Gastroesophageal sphincter (tissue), 3 donors: ENCODE data around the gene NDUFS6.

Experiments
- EP300 ChIP-seq: sonication (generic); formaldehyde crosslinking; IDR thresholded peaks from one replicate; pipeline ENCODE4 v1.6.1; 2017; ENCODE audit warnings: antibody characterized with exemption, mild to moderate bottlenecking
- POLR2A ChIP-seq, 2 donors: fragments of 450-650 bp; IDR thresholded peaks; one replicate each; pipeline ENCODE4 v1.6.1; 2017; ENCODE audit warnings: antibody characterized with exemption in 2 of 2, mild to moderate bottlenecking in 2 of 2, moderate library complexity in 1 of 2
- POLR2AphosphoS5 ChIP-seq: sonication (generic); formaldehyde crosslinking; IDR thresholded peaks from one replicate; pipeline ENCODE4 v1.6.1; 2017; ENCODE audit warnings: antibody characterized with exemption
- TF ChIP-seq, protein P1 (sequence below), 4 experiments: fragments of 200-600 bp in 2 of 4; fragments of 450-650 bp in 2 of 4; sonication (generic) in 1 of 4; IDR thresholded peaks; one replicate each; pipeline ENCODE4 v1.5.1; 2017 to 2019; ENCODE audit warnings: antibody characterized with exemption in 4 of 4, mild to moderate bottlenecking in 2 of 4, moderate library complexity in 2 of 4

DNA sequence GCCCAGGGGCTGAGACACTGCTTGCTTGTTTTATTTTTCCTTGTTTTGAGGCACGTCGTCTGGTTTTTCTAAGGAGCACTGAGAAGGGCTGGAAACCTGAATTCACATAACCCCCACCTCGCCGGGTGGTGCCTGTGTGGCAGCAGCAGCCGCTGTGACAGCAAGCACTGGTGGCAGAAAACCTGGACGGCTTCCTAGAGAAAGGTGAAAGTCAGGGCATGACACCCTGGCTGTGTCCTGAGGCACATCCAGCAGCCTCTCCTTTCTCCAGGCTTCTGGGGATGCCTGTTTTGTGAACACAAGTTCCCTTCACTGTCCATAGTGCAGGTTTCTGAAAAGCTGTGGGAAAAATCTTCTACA is 30.8 kb upstream of the NDUFS6 start:
- TF ChIP-seq, protein P1, sequence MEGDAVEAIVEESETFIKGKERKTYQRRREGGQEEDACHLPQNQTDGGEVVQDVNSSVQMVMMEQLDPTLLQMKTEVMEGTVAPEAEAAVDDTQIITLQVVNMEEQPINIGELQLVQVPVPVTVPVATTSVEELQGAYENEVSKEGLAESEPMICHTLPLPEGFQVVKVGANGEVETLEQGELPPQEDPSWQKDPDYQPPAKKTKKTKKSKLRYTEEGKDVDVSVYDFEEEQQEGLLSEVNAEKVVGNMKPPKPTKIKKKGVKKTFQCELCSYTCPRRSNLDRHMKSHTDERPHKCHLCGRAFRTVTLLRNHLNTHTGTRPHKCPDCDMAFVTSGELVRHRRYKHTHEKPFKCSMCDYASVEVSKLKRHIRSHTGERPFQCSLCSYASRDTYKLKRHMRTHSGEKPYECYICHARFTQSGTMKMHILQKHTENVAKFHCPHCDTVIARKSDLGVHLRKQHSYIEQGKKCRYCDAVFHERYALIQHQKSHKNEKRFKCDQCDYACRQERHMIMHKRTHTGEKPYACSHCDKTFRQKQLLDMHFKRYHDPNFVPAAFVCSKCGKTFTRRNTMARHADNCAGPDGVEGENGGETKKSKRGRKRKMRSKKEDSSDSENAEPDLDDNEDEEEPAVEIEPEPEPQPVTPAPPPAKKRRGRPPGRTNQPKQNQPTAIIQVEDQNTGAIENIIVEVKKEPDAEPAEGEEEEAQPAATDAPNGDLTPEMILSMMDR (IDR thresholded peaks at IDR 0.05), result no peak
- TF ChIP-seq EP300, result no peak
- TF ChIP-seq POLR2A (IDR thresholded peaks at IDR 0.05), result no peak
- TF ChIP-seq POLR2AphosphoS5, result no peak
